Middle frontal gyrus (tissue), 1 donor: Measurements from ENCODE around the gene PNPLA7.
A peak's percentile ranks its signal among the peaks of the same experiment; 100 is the strongest.
"Not testable (repeated sequence)": the region's sequence is repeated elsewhere in the genome, so short reads cannot be mapped to it uniquely, and the experiment has no call there.

Source experiments
- DNase-seq: peaks from one replicate; pipeline ENCODE4 v3.0.0-alpha.2; 2015; ENCODE audit warnings: low spot score; ENCODE audit errors: extremely low spot score

The PNPLA7 gene

DNA sequence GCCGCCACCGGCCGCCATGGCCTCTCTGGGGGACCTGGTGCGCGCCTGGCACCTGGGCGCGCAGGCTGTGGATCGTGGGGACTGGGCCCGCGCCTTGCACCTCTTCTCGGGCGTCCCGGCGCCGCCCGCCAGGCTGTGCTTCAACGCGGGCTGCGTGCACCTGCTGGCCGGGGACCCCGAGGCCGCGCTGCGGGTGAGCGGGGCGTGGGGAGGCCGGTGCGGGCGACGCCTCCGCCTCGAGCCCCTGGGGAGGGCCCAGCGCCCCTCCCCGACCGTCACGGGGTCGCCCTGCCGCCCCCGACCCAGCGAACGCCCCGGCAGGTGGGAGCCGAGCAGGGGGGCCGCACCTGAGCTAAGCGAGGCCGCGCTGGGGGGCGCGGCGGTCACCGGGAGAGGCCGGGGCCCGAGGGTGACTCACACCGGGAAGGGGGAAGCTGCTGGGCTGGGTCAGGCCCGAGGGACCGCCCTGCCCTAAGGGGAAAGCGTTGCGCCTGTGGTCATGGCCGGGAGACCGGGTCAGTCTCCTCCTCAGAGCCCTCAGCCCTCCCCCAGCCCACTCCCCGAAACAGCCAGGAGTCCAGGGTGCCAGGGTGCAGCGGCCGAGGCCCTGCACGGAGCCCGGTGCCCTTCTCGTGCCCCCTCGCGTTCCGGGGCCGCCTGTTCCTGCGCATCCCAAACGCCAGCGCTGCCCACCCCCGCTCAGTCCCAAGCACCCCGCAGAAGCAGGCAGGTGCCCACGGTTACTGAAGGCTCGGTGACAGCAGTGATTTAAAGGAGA, 126.5 kb downstream of the PNPLA7 start:
- DNase-seq = no peak

DNA sequence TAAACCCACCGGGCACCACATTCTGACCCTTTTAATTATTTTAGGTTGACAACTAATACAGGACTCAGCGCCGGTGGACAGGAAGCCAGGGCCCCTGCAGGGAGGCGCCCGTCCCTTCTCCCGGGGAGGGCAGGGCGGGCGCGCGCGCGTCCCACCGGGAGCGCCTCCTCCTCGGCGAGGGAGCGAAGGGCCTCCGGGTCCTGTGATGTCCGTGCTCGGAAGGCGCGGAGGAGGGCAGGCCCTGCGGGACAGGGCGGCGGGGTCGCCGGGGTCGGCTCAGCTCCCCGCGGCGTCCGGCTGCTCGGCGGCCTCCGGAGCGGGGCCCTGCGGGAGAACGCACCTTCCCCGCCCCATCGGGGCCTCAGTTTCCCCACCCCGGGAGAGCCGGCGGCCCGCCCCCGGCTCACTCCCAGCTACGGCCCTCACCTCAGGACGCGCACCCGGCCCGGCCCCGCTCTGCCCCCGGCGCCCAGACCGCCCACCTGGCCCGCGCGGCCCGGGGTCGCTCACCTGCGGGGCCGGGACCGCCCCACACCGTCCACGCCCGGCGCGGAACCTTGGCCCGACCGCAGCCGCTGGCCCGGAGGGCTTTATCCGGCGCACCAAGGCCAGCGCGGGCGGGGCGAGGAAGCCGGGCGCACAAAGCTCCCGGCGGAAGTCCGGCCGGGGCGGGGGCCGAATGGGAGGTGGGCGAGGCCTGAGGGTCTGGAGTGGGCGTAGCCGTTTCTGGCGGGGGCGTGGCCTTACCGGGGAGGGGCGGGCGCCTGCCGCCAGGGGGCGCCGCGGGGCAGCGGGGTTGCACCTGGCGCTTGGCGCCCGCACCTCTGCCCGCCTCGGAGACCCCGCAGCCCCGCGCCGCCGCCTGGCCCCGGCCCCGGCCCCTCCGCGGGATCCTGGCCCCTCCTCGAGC, 127.3 kb downstream of the PNPLA7 start, which contains the start of the genes EXD3 and NOXA1:
EXD3 (minus strand) TSS at position 559 of the 910 bp plus-strand sequence. CDS start 27,805 bp downstream, outside the sequence.
NOXA1 (plus strand) TSS at position 790 of the 910 bp plus-strand sequence. CDS start 137 bp downstream, outside the sequence.
- DNase-seq = peak; percentile 87

DNA sequence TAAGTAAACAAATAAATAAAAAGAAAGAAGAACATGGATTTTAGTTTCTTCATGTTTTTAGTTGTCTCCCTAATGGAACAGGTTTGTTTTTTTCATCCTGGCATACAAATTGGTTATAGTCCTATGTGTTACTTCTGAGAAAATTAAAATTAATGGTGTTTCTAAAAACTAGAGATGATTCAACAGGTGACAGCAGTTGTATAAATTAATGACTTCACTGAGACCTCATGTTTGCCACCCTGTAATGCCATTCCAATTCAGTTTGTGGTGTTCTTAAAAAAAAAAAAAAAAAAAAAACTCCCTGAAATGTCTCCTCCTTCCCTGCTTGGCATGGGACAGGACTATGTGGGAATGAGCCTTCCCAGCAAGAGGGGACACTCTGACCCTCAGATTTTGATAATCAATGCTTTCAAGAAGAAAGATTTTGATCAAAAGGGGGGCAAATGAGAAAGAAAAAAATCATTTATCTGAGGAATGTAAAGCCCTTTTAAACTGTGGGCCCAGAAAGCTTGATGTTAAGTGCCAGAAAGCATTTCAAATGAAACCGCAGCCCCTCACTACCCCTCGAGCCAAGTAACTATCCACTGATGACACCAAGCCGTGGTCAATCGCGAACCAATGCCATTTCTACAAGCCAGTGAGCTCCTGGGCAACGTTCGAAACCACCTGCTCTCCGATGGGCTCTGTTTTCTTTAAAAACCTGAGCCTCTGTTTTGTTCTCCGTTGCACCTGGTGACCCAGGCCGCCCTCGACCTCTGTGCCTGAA, 128.2 kb downstream of the PNPLA7 start:
- no peak for DNase-seq

DNA sequence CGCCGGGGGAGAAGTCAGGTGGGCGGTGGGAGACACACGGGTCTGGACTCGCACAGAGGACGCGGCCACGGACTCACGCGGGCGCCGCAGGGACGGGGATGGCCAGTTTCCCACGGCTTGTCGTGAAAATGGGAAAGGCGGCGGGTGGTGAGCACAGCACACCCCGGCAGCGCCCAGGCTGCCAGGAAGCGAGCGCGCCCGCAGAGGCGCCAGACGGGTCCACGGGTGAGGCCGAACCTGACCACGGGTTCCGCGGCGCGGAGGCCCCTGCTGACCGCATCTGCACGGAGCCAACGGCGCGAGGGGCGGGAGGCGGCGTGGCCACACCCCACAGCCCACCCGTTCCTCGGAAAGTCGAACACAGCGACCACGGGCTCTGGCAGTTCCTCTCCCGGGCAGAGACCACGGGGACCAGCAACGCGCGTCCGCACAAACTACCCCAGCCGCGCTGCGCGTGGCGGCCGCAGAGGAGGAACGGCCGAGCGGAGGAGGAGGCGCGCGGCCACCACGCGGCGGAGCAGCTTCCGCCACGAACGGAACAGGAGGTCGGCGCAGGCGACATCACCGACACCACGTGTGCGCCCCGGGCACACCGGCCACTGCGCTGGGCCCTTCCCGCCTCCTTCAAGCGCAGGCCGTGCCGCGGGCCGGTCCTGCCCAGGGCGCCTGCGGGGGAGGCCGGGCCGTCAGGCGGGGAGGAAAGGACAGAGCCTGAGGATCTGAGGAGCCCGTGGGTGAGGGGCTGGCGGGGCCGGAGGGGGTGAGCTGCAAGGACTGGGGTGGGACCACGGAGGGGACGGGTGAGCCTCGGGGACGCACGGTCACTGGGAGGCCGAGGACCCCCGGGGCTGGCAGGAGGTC, 132.8 kb downstream of the PNPLA7 start:
- no peak for DNase-seq

DNA sequence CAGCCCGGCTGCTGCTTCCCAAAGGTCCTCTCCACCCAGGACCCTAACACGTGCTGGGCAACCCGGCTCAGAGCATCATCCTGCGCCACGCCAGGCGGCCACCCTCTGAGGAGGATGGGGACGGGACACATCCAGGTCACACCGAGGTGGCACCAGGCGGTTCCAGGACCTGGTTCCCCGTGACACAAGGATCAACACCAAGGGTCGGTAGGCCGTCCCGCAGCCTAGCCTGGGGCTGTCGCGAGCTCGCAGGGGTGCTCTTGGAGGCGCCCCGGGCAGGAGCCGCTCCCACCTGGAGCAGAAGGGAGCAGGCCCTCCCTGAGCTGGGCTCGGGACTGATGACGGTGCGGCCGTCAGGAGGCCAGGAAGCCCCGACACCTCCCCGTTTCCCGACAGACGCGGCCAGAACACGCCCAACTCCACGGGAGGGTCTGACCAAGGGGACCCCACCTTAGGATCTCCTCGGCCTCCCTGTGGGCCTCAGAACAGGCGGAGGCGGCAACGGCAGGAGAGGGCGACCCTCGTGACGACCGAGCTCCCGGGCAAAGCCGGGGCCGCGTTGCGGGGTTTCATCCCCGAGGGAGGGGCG, 133.5 kb downstream of the PNPLA7 start:
- DNase-seq = no peak

DNA sequence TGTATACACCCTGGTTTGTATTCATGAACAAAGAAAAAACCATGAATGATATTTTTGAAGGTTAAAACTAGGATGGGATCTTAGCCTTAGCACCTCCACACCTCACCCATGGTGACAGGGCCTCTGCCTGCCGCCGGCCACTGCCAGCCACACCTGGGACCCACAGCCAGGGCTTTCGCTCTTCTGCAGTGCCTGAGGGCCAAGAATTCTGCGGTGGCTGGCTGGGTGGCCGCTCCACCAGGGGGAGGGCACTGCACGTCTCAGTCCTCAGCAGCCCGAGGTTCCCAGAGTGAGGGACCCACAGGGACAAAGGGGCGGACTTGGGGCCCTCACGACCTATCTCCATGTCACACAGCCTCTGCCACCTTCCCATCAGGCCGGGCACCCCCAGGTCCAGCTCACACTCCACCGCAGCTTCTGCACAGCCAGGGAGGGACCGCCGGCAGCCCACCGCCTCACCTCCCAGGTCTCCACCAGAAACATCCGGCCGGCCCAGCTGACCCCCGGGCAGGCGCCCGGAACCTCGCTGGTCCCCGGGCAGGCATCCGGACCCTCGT, 134.1 kb downstream of the PNPLA7 start:
- no peak for DNase-seq

DNA sequence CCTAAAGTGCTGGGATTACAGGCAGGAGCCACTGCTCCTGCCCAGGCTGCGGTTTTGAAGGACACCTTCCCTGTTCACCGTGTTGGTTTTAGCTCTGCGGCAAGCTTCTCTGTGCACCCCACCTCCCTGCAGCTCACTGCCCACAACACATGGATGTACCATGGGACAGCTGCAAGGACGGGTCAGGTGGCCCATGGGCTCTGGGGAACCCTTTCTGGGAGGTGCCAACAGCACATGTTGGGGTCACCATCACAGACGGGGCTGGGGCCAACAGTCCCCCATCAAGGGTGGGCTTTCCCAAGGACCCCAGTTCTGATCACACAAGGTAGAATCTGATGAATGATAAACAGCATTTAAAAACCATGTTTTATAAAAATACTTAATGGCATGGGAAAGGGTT, 134.8 kb downstream of the PNPLA7 start:
- DNase-seq = no peak

DNA sequence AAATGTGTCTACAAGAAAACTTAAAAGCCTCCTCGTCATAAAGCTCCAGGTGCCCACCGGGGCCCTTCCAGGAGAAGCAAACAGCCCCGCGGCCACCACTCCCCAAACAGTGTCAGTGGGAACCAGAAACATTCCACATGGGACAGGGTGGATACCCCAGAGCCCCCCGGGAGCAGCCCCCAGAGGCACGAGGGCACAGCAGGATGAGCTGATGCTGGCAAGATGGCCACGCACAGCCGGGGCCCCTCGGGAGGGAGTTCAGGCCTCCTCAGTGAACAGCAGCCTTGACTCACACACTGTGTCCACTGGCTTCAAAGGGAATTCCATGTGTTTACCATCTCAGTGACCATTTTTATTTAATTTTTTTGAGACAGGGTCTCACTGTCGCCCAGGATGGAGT, 137.8 kb downstream of the PNPLA7 start:
- no peak for DNase-seq

DNA sequence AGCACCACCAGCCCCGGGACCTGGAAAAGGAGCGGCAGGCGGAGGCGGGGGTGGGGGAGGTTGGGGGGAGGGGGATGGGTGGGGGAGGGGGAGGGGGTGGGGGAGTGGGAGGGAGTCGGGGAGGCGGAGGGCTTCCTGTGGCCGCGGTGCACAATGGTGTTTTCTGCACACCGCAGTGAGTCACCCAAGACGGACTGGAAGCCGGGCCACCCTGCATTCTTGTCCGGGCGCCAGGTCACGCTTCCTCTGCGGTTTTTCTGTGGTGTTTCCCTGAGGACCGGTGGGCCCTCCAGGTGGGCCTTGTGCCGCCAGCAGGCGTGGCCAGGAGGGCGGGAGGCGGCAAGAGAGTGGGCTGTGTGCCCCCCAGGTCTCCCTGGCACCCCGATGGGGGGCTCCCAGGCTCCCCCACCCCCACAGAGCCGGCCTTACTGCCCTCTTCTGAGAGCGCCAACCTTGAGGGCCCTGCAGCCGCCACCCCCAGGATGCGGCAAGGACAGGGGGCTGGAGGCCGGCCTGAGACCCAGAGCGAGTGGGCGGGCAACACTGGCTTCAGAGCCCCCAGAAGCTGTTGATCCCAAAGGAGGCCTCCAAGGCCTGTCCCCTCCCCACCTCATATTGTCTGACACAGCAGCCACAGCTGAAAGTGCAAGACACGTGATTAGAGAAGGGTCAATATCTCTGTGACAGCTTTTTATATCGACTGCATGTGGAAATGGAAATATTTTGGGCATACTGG, 138.4 kb downstream of the PNPLA7 start:
- DNase-seq = no peak

DNA sequence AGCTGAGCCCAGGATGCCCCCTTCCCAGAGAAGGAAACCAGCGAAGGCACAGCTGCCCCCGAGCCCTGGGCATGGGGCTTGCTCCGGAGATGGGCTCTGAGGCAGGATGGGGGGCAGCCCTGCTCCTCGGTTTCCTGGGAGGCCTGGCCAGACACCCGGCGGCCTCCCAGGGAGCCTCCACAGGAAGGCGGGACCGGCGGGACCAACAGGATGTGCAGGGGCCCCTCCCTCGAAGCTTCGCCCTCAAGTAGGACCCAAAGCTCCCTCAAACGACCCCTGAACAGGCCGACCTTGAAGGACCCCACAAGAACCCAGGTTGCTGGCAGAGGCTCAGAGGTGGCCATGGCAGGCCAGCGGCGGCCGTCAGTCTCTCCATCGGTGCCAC, 138.9 kb downstream of the PNPLA7 start:
- no peak for DNase-seq

DNA sequence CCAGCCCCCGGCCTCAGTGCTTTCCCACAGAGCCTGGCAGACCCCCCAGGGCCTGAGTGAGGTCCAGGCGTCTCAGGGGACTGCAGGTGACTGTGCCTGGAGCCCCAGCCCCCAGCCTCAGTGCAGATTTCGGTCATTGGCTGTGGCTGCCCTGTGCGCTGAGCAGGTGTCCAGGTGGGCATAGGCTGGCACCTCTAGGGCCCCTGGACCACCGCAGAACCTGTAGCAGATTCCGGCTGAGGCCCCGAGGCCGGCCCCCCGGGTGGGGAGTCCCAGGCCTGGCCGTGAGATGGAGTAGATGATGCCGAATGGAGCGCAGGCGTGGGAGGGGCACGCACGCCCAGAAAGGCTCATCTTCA, 139.3 kb downstream of the PNPLA7 start:
- DNase-seq = no peak

DNA sequence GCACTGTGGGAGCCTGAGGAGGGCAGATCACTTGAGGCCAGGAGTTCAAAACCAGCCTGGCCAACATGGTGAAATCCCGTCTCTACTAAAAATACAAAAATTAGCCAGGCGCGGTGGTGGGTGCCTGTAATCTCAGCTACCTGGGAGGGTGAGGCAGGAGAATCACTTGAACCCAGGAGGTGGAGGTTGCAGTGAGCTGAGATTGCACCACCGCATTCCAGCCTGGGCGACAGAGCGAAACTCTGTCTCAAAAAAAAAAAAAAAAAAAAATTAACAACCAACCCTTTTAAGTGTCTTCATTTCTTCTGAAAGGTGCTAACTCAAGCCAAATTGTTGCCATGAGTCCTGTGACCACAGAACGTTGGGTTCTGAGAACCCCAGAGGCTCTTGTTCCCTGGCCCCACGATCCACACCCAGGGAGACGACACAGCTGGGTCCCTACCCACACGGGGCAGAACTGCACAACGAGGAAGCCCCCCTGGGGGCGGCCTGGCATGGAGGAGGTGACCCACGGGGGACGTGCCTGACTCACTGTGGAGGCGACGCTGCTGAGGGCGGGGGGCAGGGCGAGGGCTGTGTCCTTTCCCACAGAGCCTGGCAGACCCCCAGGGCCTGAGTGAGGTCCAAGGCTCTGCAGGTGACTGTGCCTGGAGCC, 139.8 kb downstream of the PNPLA7 start:
- DNase-seq = not testable (repeated sequence)
